ENCODE data around the gene ERC2. TPM values are rescaled to one million over a fixed set of nuclear protein-coding genes. Genes with fewer than 3 reads are reported as not detected.

Gene ERC2
- total and polyA plus RNA-seq, 9 donors = 1.2 to 9.4 (median 5.4) TPM

DNA sequence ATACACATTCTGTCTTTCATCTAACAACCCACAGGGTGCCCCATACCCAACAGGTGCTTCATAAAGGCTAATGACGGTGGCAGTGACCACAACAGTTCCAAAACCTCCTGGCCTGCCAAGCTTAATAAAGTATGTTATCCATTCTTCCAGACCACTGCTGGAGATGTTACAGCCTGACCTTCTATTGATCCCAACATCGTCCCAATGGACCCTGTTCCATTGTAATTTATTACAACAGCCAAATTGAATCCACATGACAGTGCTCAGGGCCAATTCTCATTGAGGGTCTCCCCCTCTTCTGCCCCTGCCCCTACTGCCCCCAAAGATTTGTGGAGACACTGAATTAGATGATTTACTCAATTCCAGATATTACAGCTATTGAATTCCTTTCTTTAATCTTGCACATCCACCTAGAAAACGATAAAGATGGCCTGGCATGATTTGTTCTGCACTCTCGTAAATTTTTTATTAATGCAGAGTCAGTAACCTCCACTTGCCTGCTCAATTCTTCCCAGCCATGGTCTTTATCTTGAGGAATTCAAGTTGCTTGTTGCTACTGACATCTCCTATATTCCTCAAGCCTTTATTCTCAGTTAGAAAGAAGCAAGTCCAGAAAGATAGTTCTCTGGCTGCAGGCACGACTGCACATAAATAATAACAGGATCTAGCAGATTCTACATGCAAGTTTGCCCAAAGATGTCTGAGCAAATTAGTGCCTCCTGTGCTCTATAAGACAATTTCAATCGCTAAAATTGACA, 407.6 kb downstream of the ERC2 start:
- no peak for DNase-seq
- 52 to 66% (median 62%) methylated on average over 6 of the region's 6 CpGs for WGBS, 3 donors
- intact Hi-C loops (cut with DNase I) = no loop called here

DNA sequence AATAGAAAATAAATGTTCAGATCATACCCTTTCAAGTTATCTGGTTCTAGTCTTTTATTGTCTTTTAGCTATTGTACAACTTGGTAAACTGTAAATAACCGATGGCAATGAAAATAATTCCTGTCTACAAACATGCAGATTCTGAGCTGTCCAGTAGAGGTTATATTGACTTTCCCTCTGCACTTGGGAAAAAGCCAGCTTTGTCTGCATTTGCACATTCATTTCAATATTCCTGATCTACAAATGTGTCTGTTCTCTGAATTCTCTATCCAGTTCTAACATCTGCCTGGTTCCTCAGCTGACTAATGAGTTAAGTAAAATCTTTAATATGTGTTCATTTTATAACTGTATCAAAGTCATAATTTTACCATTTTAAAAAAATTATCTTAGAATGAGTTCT, 408.5 kb downstream of the ERC2 start:
- Histone ChIP-seq H3K4me3 (no peak overlapping the region), H3K27ac (no peak overlapping the region), H3K9me3 (no peaks in the 10 kb centered on the region), H3K27me3 (no peaks in the 10 kb centered on the region), H3K4me1 (ENCODE audit: insufficient read depth) (peaks cover 3% of the 10 kb centered on the region), H3K36me3 (no peaks in the 10 kb centered on the region)
- intact Hi-C loops (cut with DNase I) = no loop called here
- 20 to 38% (median 28%) methylated on average over 1 of the region's 1 CpG for WGBS, 3 donors
- TF ChIP-seq EP300 (IDR thresholded peaks at IDR 0.05) = no peak
- TF ChIP-seq POLR2A (IDR thresholded peaks at IDR 0.05) = no peak
- TF ChIP-seq, protein P1, sequence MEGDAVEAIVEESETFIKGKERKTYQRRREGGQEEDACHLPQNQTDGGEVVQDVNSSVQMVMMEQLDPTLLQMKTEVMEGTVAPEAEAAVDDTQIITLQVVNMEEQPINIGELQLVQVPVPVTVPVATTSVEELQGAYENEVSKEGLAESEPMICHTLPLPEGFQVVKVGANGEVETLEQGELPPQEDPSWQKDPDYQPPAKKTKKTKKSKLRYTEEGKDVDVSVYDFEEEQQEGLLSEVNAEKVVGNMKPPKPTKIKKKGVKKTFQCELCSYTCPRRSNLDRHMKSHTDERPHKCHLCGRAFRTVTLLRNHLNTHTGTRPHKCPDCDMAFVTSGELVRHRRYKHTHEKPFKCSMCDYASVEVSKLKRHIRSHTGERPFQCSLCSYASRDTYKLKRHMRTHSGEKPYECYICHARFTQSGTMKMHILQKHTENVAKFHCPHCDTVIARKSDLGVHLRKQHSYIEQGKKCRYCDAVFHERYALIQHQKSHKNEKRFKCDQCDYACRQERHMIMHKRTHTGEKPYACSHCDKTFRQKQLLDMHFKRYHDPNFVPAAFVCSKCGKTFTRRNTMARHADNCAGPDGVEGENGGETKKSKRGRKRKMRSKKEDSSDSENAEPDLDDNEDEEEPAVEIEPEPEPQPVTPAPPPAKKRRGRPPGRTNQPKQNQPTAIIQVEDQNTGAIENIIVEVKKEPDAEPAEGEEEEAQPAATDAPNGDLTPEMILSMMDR (IDR thresholded peaks at IDR 0.05) = no peak
- no peak for DNase-seq

More for the DNA sequence above, 407.6 kb downstream of the ERC2 start:
- Histone ChIP-seq H3K4me1 (ENCODE audit: insufficient read depth) (no peaks in the 10 kb centered on the region), H3K27me3 (no peaks in the 10 kb centered on the region), H3K36me3 (no peaks in the 10 kb centered on the region), H3K27ac (no peak overlapping the region), H3K9me3 (no peaks in the 10 kb centered on the region), H3K4me3 (no peak overlapping the region)
- no peak for TF ChIP-seq POLR2A (IDR thresholded peaks at IDR 0.05)
- TF ChIP-seq, protein P1 (IDR thresholded peaks at IDR 0.05) = no peak
- TF ChIP-seq EP300 (IDR thresholded peaks at IDR 0.05) = no peak

DNA sequence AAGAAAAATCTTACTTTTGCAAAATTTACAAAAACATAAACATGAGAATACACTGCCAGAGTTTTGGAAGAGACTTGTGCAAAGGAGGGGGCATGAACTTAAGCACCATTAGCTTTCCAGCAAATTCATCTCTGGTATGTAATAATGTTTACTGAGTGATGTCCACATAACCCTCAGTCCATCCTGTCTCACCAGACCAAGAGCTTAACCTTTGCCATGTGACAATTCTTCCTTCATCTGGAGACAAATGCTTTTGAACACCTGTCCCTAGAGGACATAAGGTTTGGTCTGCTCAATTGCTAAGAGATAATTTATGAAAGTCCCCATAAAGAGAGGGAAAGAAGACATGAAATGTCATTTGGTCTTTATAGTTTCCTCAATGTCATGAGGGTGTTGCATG, 412.3 kb downstream of the ERC2 start:
- Histone ChIP-seq H3K4me3 (no peak overlapping the region), H3K9me3 (no peaks in the 10 kb centered on the region), H3K36me3 (no peaks in the 10 kb centered on the region), H3K27me3 (no peaks in the 10 kb centered on the region), H3K4me1 (ENCODE audit: insufficient read depth) (peaks cover 3% of the 10 kb centered on the region), H3K27ac (no peak overlapping the region)
- no peak for DNase-seq
- TF ChIP-seq POLR2A (IDR thresholded peaks at IDR 0.05) (no peak), EP300 (IDR thresholded peaks at IDR 0.05) (no peak)
- TF ChIP-seq, protein P1 (IDR thresholded peaks at IDR 0.05) = no peak
- intact Hi-C loops (cut with DNase I) = no loop called here

DNA sequence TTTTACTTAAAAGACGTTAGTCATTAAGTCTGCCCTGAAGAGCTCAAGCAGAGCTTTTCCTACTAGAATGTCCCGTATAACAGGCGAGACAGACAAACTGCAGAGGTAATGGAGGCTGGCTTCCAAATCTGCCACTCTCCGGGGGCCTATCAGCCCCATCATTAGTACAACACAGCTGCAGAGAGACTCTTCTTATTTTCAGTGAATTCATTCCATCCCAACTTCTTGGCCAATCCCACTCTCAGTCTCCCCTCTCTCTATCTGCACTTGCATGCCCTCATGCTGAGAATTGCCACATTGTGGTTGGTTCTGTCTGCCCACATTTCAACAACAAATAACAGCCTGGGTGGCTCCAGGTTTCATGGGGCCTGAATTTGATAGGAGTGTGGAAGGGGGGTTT, 412.7 kb downstream of the ERC2 start:
- TF ChIP-seq EP300 (IDR thresholded peaks at IDR 0.05) (no peak), POLR2A (IDR thresholded peaks at IDR 0.05) (no peak)
- TF ChIP-seq, protein P1 (IDR thresholded peaks at IDR 0.05) = no peak
- H3K27me3 ChIP-seq = no peaks in the 10 kb centered on the region
- H3K27ac ChIP-seq = no peak overlapping the region
- H3K4me1 ChIP-seq (ENCODE audit: insufficient read depth) = peaks cover 6% of the 10 kb centered on the region
- H3K9me3 ChIP-seq = no peaks in the 10 kb centered on the region
- DNase-seq = no peak
- 48 to 56% (median 51%) methylated on average over 4 of the region's 4 CpGs for WGBS, 3 donors
- intact Hi-C loops (cut with DNase I) = no loop called here
- H3K4me3 ChIP-seq = no peak overlapping the region
- no peaks in the 10 kb centered on the region for H3K36me3 ChIP-seq

Data from ovary (tissue), 9 donors.